Measurements from ENCODE around the gene TYMS. TPM values are rescaled to one million over a fixed set of nuclear protein-coding genes. Genes with fewer than 3 reads are reported as not detected.

TYMS gene
- total and polyA plus RNA-seq, 10 of the 15 experiments (the other 5 are each of a cell fraction or from before 2014, with no cell fraction given), result 34.8 to 524 (median 219) TPM

DNA sequence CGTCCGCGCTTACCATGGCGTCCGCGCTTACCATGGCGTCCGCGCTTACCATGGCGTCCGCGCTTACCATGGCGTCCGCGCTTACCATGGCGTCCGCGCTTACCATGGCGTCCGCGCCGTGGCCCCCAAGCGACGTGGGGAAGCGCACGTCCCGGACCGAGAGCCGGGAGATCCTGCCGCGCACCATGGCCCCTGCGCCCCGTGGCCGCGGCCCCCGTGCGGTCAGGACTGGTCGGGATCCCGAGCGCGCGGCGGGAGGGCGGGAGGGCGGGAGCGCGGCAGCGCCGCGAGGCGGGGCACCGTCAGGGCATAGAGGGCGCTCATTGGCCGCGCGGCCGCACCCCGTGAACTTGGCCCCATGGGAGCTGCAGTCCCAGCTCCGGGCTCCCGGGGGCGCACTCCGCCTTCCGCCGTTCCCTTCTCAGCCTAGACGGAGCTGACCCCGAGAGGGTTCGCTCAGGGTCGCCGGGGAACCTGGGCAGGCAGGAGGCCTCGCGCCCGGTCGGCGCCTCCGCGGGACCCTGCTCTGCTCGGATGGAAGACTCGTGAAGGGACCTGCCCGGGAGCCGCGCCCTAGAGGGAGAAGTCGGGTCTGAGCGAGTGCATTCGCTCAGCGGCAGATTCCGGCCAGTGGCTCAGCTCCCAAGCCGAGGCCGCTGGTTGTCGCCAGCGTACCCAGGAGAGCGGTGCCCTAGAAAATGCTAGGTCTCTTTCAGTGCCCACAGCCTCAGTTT is 55.1 kb downstream of the TYMS start, which contains the start of gene ENOSF1:
Gene ENOSF1, minus strand, starts transcription at position 230 of the 734 bp plus-strand sequence. Its CDS starts 43 bp downstream, at position 187.
- ATAC-seq (no peak), FAIRE-seq (no peak), DNase-seq (ENCODE audit: low read depth, low spot score) (no peak)
- ChIA-PET CTCF (no interaction called here), RAD21 (ENCODE audit: unreplicated experiment) (no interaction called here), SMC1A (ENCODE audit: uncharacterized antibody, unreplicated experiment) (no interaction called here), POLR2A (no interaction called here)
- H3K4me2 ChIP-seq (ENCODE audit: control insufficient read depth, insufficient read depth), result peak within 1 kb of the TSS; percentile 87
- H3K27me3 ChIP-seq (replicated peaks in 1 of 2; ENCODE audit: control insufficient read depth in 2 of 2, insufficient read depth in 2 of 2, low read length in 1 of 2), result no peaks in the 10 kb centered on the region
- 12% methylated on average over 68 of the region's 91 CpGs for WGBS (ENCODE audit: insufficient coverage, insufficient replicate concordance, low lambda C conversion rate, missing lambda C conversion rate)
- H3K4me3 ChIP-seq, result peak within 1 kb of the TSS; percentile 69
- peak within 1 kb of the TSS; percentile 51 for H3K27ac ChIP-seq (ENCODE audit: control insufficient read depth, insufficient read depth)
- H3K36me3 ChIP-seq (ENCODE audit: control insufficient read depth in 2 of 2, insufficient read depth in 2 of 2, low read length in 1 of 2), result no peaks in the 10 kb centered on the region
- no peaks in the 10 kb centered on the region for H3K9me3 ChIP-seq (replicated peaks; ENCODE audit: control insufficient read depth, insufficient read depth, low read length)
- H2AFZ ChIP-seq (ENCODE audit: control insufficient read depth, low read depth, low read length), result peak within 1 kb of the TSS; percentile 62
- H4K20me1 ChIP-seq (ENCODE audit: control insufficient read depth, insufficient read depth), result no peaks in the 10 kb centered on the region
- H3K79me2 ChIP-seq (ENCODE audit: control insufficient read depth, insufficient read depth, low read length), result peaks cover 17% of the 10 kb centered on the region
- in situ Hi-C loops (cut with MboI) (no loop called here), intact Hi-C loops (cut with micrococcal nuclease; ENCODE audit: unreplicated experiment) (loop anchor here (10.0 kb wide), 1 partner anchor 88 kb away; no protein-coding TSS in a partner anchor)
- no TSS peak for BruUV-seq (replicated peaks)
- peak within 1 kb of the TSS; percentile 85 for H3K9ac ChIP-seq (ENCODE audit: control insufficient read depth, insufficient read depth, low read length)
- no peaks in the 10 kb centered on the region; the same call in 1 of the 2 replicates for H3K4me1 ChIP-seq (ENCODE audit: control insufficient read depth, insufficient read depth, low read length)
- TF ChIP-seq GATAD2B (conservative IDR thresholded peaks at IDR 0.05; ENCODE audit: low read depth) (no peak), YBX1 (IDR thresholded peaks at IDR 0.05) (no peak), MTA3 (IDR thresholded peaks at IDR 0.05; ENCODE audit: borderline replicate concordance, low read length) (no peak), IKZF1 (conservative IDR thresholded peaks at IDR 0.05) (no peak), ETV6 (conservative IDR thresholded peaks at IDR 0.05 in 1 of 2, IDR thresholded peaks at IDR 0.05 in 1 of 2; ENCODE audit: borderline replicate concordance in 1 of 2, low read depth in 1 of 2) (no peak), CREB1 (IDR thresholded peaks at IDR 0.05; ENCODE audit: low read depth) (0 out of 2 replicates have a peak, but pooled peaks have one; percentile 26), PKNOX1 (IDR thresholded peaks at IDR 0.05) (no peak), YY1 (IDR thresholded peaks at IDR 0.05; ENCODE audit: low read depth, low read length) (peak; percentile 90), BACH1 (IDR thresholded peaks at IDR 0.05; ENCODE audit: borderline replicate concordance) (no peak), NFYA (IDR thresholded peaks at IDR 0.05; ENCODE audit: borderline replicate concordance, low read depth, low read length) (no peak), EGR1 (IDR thresholded peaks at IDR 0.05; ENCODE audit: borderline replicate concordance in 1 of 2, low read depth in 2 of 2, low read length in 2 of 2) (peak in 1 of 2 experiments; percentile 16; a peak in 1 of 3 replicates), POLR2A (IDR thresholded peaks at IDR 0.05; ENCODE audit: low read depth, low read length) (peak; percentile 81), RAD51 (IDR thresholded peaks at IDR 0.05) (no peak), LARP7 (IDR thresholded peaks at IDR 0.05) (no peak), CBX5 (IDR thresholded peaks at IDR 0.05; ENCODE audit: low read depth) (0 out of 2 replicates have a peak, but pooled peaks have one; percentile 7), POLR2AphosphoS5 (IDR thresholded peaks at IDR 0.05; ENCODE audit: low read length) (no peak)
- TF ChIP-seq, protein P1, sequence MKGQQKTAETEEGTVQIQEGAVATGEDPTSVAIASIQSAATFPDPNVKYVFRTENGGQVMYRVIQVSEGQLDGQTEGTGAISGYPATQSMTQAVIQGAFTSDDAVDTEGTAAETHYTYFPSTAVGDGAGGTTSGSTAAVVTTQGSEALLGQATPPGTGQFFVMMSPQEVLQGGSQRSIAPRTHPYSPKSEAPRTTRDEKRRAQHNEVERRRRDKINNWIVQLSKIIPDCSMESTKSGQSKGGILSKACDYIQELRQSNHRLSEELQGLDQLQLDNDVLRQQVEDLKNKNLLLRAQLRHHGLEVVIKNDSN (IDR thresholded peaks at IDR 0.05; ENCODE audit: borderline replicate concordance, extremely low read length, insufficient read depth, low read depth, low read length), result peak; percentile 14
- TF ChIP-seq, protein P2, sequence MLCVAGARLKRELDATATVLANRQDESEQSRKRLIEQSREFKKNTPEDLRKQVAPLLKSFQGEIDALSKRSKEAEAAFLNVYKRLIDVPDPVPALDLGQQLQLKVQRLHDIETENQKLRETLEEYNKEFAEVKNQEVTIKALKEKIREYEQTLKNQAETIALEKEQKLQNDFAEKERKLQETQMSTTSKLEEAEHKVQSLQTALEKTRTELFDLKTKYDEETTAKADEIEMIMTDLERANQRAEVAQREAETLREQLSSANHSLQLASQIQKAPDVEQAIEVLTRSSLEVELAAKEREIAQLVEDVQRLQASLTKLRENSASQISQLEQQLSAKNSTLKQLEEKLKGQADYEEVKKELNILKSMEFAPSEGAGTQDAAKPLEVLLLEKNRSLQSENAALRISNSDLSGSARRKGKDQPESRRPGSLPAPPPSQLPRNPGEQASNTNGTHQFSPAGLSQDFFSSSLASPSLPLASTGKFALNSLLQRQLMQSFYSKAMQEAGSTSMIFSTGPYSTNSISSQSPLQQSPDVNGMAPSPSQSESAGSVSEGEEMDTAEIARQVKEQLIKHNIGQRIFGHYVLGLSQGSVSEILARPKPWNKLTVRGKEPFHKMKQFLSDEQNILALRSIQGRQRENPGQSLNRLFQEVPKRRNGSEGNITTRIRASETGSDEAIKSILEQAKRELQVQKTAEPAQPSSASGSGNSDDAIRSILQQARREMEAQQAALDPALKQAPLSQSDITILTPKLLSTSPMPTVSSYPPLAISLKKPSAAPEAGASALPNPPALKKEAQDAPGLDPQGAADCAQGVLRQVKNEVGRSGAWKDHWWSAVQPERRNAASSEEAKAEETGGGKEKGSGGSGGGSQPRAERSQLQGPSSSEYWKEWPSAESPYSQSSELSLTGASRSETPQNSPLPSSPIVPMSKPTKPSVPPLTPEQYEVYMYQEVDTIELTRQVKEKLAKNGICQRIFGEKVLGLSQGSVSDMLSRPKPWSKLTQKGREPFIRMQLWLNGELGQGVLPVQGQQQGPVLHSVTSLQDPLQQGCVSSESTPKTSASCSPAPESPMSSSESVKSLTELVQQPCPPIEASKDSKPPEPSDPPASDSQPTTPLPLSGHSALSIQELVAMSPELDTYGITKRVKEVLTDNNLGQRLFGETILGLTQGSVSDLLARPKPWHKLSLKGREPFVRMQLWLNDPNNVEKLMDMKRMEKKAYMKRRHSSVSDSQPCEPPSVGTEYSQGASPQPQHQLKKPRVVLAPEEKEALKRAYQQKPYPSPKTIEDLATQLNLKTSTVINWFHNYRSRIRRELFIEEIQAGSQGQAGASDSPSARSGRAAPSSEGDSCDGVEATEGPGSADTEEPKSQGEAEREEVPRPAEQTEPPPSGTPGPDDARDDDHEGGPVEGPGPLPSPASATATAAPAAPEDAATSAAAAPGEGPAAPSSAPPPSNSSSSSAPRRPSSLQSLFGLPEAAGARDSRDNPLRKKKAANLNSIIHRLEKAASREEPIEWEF (IDR thresholded peaks at IDR 0.05; ENCODE audit: insufficient replicate concordance, low read depth, low read length), result no peak

All from GM12878 (cell line).